ENCODE measurements around the gene TRIM29.

DNA sequence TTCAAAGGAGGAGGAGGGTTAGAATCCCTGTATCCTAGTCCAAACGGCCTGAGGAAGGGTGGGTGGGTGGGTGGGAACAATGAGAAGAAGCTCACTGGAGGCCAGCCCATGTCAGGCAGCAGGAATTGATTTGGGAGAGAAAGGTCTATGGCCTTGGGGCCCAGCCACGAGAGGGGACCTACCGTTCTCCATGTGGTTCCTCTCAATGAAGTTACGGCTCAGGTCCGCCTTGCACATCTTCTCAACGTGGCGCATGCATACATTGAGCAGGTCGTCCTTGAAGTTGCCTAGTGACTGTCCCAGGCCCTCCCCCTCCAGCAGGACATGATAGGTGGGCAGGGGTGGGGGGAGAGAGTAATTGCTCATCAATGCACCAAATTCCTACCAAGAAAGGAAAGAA is 12.4 kb downstream of the TRIM29 start:
- TF ChIP-seq CBX3 (IDR thresholded peaks at IDR 0.05; ENCODE audit: borderline replicate concordance, low read depth) (no peak), ATF7 (IDR thresholded peaks at IDR 0.05; ENCODE audit: low read depth) (no peak), BHLHE40 (IDR thresholded peaks at IDR 0.05; ENCODE audit: borderline replicate concordance in 1 of 2, low read depth in 2 of 2, low read length in 1 of 2) (no peak), CREB1 (IDR thresholded peaks at IDR 0.05; ENCODE audit: low read depth) (no peak), POLR2AphosphoS2 (IDR thresholded peaks at IDR 0.05; ENCODE audit: low read depth, low read length) (no peak), CEBPB (IDR thresholded peaks at IDR 0.05; ENCODE audit: borderline replicate concordance in 1 of 2, low read depth in 2 of 2, low read length in 2 of 2) (no peak), SMC3 (IDR thresholded peaks at IDR 0.05; ENCODE audit: borderline replicate concordance, low read length) (no peak), BACH1 (IDR thresholded peaks at IDR 0.05; ENCODE audit: borderline replicate concordance) (no peak)
- TF ChIP-seq, protein P1, sequence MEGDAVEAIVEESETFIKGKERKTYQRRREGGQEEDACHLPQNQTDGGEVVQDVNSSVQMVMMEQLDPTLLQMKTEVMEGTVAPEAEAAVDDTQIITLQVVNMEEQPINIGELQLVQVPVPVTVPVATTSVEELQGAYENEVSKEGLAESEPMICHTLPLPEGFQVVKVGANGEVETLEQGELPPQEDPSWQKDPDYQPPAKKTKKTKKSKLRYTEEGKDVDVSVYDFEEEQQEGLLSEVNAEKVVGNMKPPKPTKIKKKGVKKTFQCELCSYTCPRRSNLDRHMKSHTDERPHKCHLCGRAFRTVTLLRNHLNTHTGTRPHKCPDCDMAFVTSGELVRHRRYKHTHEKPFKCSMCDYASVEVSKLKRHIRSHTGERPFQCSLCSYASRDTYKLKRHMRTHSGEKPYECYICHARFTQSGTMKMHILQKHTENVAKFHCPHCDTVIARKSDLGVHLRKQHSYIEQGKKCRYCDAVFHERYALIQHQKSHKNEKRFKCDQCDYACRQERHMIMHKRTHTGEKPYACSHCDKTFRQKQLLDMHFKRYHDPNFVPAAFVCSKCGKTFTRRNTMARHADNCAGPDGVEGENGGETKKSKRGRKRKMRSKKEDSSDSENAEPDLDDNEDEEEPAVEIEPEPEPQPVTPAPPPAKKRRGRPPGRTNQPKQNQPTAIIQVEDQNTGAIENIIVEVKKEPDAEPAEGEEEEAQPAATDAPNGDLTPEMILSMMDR (IDR thresholded peaks at IDR 0.05 in 2 of 3, conservative IDR thresholded peaks at IDR 0.05 in 1 of 3; ENCODE audit: control insufficient read depth in 2 of 3, extremely low read depth in 1 of 3, insufficient read depth in 1 of 3, low read depth in 3 of 3, low read length in 3 of 3): no peak
- TF ChIP-seq, protein P2, sequence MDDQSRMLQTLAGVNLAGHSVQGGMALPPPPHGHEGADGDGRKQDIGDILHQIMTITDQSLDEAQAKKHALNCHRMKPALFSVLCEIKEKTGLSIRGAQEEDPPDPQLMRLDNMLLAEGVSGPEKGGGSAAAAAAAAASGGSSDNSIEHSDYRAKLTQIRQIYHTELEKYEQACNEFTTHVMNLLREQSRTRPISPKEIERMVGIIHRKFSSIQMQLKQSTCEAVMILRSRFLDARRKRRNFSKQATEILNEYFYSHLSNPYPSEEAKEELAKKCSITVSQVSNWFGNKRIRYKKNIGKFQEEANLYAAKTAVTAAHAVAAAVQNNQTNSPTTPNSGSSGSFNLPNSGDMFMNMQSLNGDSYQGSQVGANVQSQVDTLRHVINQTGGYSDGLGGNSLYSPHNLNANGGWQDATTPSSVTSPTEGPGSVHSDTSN (IDR thresholded peaks at IDR 0.05; ENCODE audit: insufficient replicate concordance, low read depth, low read length): no peak
- TF ChIP-seq, protein P3, sequence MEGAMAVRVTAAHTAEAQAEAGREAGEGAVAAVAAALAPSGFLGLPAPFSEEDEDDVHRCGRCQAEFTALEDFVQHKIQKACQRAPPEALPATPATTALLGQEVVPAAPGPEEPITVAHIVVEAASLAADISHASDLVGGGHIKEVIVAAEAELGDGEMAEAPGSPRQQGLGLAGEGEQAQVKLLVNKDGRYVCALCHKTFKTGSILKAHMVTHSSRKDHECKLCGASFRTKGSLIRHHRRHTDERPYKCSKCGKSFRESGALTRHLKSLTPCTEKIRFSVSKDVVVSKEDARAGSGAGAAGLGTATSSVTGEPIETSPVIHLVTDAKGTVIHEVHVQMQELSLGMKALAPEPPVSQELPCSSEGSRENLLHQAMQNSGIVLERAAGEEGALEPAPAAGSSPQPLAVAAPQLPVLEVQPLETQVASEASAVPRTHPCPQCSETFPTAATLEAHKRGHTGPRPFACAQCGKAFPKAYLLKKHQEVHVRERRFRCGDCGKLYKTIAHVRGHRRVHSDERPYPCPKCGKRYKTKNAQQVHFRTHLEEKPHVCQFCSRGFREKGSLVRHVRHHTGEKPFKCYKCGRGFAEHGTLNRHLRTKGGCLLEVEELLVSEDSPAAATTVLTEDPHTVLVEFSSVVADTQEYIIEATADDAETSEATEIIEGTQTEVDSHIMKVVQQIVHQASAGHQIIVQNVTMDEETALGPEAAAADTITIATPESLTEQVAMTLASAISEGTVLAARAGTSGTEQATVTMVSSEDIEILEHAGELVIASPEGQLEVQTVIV (IDR thresholded peaks at IDR 0.05; ENCODE audit: borderline replicate concordance, partially characterized antibody): no peak
- TF ChIP-seq, protein P4, sequence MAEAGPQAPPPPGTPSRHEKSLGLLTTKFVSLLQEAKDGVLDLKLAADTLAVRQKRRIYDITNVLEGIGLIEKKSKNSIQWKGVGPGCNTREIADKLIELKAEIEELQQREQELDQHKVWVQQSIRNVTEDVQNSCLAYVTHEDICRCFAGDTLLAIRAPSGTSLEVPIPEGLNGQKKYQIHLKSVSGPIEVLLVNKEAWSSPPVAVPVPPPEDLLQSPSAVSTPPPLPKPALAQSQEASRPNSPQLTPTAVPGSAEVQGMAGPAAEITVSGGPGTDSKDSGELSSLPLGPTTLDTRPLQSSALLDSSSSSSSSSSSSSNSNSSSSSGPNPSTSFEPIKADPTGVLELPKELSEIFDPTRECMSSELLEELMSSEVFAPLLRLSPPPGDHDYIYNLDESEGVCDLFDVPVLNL (IDR thresholded peaks at IDR 0.05; ENCODE audit: low read depth, low read length): no peak
- TF ChIP-seq, protein P5, sequence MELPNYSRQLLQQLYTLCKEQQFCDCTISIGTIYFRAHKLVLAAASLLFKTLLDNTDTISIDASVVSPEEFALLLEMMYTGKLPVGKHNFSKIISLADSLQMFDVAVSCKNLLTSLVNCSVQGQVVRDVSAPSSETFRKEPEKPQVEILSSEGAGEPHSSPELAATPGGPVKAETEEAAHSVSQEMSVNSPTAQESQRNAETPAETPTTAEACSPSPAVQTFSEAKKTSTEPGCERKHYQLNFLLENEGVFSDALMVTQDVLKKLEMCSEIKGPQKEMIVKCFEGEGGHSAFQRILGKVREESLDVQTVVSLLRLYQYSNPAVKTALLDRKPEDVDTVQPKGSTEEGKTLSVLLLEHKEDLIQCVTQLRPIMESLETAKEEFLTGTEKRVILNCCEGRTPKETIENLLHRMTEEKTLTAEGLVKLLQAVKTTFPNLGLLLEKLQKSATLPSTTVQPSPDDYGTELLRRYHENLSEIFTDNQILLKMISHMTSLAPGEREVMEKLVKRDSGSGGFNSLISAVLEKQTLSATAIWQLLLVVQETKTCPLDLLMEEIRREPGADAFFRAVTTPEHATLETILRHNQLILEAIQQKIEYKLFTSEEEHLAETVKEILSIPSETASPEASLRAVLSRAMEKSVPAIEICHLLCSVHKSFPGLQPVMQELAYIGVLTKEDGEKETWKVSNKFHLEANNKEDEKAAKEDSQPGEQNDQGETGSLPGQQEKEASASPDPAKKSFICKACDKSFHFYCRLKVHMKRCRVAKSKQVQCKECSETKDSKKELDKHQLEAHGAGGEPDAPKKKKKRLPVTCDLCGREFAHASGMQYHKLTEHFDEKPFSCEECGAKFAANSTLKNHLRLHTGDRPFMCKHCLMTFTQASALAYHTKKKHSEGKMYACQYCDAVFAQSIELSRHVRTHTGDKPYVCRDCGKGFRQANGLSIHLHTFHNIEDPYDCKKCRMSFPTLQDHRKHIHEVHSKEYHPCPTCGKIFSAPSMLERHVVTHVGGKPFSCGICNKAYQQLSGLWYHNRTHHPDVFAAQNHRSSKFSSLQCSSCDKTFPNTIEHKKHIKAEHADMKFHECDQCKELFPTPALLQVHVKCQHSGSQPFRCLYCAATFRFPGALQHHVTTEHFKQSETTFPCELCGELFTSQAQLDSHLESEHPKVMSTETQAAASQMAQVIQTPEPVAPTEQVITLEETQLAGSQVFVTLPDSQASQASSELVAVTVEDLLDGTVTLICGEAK (IDR thresholded peaks at IDR 0.05; ENCODE audit: borderline replicate concordance): no peak
- TF ChIP-seq, protein P6, sequence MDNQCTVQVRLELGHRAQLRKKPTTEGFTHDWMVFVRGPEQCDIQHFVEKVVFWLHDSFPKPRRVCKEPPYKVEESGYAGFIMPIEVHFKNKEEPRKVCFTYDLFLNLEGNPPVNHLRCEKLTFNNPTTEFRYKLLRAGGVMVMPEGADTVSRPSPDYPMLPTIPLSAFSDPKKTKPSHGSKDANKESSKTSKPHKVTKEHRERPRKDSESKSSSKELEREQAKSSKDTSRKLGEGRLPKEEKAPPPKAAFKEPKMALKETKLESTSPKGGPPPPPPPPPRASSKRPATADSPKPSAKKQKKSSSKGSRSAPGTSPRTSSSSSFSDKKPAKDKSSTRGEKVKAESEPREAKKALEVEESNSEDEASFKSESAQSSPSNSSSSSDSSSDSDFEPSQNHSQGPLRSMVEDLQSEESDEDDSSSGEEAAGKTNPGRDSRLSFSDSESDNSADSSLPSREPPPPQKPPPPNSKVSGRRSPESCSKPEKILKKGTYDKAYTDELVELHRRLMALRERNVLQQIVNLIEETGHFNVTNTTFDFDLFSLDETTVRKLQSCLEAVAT (IDR thresholded peaks at IDR 0.05): no peak
